Measurements from ENCODE around the gene TBC1D2B.
"Not testable (repeated sequence)": the region's sequence is repeated elsewhere in the genome, so short reads cannot be mapped to it uniquely, and the experiment has no call there.

Gene TBC1D2B

DNA sequence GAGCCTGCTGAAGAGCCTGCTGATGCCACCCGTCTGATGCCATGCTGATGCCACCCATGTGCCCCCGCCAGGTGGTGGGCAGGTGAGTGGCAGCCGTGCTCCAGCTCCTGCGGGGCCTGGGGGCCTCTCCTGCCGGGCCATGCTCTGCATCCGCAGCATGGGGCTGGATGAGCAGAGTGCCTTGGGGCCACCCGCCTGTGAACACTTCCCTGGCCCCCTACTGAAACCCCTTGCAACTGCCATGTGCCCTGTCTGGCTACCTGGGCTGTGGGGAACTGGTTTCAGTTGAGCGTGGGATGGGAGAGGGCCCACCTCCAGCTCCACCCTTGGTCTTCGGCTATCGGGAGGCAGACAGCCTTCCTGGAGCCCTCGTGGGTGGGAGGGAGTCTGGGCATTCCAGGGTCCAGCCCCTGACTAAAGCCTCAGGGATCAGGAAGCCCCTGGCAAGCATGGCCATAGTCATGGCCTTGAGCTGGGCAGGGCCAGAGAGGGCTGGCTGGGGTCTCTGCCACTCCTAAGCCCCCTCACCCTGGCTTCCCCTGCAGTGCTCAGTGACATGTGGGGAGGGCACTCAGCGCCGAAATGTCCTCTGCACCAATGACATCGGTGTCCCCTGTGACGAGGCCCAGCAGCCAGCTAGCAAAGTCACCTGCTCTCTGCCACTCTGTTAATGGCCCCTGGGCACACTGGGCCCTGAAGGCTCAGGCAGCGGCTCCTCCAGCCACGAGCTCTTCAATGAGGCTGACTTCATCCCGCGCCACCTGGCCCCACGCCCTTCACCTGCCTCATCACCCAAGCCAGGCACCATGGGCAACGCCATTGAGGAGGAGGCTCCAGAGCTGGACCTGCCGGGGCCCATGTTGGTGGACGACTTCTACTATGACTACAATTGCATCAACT, 92.2 kb downstream of the TBC1D2B start:
- DNase-seq, result no peak

- DNase-seq, result no peak
Measured at GRCh38 chr15:77984446-77984861, 93.1 kb downstream of the TBC1D2B start.

DNA sequence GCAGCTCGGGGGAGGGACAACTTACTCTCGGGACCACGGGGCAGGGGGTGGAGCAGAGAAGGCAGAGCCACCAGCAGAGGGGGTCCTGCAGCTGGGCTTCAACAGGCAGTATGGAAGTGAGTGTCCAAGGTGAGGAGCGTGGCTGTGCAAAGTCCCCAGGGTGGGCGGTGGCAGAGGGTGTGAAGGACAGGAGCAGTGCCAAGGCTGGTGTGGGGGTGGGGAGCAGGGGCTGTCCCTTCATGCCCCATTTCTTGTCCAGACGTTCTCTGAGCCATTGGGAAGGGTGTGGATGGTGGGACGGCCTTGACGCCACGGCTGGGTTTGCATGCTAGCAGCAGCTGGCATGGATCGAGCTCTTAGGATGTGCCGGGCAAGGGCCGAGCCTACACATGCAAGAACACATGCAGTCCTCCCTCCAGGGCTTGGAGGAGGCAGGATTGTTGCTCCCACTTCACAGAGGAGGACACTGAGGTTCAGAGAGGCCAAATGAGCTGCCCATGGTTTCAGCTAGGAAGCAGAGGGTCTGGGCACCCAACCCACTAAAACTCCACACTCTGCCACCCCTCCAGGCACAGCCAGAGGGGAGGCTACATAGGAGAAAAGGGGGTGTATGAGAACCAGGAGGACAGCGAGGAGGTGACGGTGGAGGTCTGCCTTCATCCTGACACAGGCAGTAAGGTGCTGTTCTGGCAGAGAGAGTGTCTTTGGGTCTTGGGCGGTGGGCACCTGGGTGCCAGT, 93.6 kb downstream of the TBC1D2B start:
- DNase-seq, result no peak

DNA sequence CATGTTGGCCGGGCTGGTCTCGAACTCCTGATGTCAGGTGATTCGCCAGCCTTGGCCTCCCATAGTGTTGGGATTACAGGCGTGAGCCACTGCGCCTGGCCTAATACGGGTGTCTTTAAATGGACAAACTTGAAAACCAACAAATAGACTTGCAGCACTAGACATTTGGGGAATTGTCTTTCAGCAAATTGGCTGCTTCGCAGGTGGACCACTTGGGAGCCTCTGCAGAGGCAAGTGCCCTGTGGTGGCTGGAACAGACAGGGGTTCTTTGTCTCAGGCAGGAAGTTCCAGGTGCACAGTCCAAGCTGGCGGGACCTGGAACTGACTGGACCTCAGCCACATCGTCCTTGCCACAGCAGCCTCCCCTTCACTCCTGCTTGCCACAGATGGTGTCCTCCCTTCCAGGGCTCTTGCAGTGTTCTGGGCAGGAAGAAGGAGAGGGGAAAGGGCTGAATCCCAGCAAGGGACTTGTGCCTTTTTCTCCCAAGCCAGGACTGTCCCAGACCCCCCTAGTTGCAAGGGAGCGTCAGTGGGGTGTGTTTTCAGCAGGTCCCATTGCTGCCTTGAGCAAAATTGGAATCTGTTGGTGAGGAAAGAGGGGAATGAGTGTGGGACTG, 94.3 kb downstream of the TBC1D2B start:
- DNase-seq, result no peak

DNA sequence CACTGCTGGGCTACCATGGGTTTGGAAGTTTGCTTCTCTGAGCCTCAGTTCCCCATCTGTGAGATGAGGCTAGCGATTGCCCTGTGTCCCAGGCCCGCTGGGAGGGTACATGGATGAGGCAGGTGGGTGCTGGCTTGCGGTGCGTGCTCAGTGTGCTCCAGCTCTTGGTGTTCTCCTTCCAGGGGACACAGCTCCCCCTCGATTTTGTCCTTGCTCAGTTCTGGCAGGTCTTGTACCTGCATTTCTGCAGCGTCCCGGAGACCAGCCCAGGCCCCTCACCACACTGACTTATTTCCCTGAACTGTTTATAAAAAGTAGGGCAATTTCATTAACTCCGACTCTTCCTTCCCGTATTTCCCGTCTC, 95.4 kb downstream of the TBC1D2B start:
- DNase-seq, result no peak

- no peak for DNase-seq
Measured at GRCh38 chr15:77981281-77982126, 96.0 kb downstream of the TBC1D2B start.

GRCh38 chr15:77980674-77981073, 96.8 kb downstream of the TBC1D2B start:
- DNase-seq, result not testable (repeated sequence)

DNA sequence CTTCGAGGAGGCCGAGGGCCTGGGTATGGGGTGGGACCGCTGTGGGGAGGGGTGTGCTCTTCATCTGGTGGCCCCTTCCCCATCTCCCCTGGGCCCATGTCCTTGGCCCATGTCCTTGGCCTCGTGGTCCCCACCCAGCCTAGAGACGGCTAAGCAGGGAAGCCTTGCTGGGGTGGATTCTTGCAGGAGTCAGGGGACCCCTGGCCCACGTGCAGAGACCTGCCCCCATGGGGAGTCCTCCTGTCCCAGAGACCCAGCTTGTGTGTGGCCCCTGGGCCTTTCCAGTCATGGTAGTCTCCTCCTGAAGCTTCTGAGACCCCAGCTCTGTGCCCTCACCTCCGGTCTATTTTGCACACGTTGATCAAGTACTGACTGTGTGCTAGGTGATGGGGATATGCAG, 97.4 kb downstream of the TBC1D2B start:
- DNase-seq, result no peak

- not testable (repeated sequence) for DNase-seq
Measured at GRCh38 chr15:77979157-77979556, 98.4 kb downstream of the TBC1D2B start.

DNA sequence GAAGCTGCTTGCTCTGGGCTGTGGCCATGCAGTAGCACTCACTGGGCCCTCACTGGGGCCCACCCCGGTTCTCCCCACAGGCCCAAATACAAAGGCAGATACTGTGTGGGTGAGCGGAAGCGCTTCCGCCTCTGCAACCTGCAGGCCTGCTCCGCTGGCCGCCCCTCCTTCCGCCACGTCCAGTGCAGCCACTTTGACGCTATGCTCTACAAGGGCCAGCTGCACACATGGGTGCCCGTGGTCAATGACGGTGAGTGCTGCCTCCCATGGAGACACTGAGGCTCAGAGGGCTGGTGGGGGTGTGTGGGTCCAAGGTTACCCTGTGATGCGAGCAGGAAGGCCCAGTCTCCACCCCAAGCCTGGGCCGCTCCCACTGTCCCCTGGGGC, 98.8 kb downstream of the TBC1D2B start:
- not testable (repeated sequence) for DNase-seq

- DNase-seq, result not testable (repeated sequence)
Measured at GRCh38 chr15:77977903-77978758, 99.4 kb downstream of the TBC1D2B start.

- not testable (repeated sequence) for DNase-seq
Measured at GRCh38 chr15:77976760-77977525, 100.6 kb downstream of the TBC1D2B start.

DNA sequence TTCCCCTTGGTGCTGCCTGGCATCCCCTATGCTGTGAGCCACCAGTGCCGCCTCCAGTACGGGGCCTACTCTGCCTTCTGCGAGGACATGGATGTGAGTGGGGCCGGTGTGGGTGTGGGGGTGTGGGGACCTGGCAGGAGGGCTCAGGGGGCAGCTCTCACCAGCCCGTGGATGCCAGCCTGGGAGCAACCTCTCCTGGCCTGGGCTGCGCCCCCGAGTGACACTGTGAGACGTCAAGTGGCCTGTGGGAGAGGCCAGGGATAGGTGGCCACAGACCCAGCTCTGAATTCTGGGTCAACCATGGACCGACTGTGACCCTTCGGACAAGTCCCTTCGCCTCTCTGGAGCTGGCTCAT, 101.4 kb downstream of the TBC1D2B start:
- DNase-seq, result not testable (repeated sequence)

DNA sequence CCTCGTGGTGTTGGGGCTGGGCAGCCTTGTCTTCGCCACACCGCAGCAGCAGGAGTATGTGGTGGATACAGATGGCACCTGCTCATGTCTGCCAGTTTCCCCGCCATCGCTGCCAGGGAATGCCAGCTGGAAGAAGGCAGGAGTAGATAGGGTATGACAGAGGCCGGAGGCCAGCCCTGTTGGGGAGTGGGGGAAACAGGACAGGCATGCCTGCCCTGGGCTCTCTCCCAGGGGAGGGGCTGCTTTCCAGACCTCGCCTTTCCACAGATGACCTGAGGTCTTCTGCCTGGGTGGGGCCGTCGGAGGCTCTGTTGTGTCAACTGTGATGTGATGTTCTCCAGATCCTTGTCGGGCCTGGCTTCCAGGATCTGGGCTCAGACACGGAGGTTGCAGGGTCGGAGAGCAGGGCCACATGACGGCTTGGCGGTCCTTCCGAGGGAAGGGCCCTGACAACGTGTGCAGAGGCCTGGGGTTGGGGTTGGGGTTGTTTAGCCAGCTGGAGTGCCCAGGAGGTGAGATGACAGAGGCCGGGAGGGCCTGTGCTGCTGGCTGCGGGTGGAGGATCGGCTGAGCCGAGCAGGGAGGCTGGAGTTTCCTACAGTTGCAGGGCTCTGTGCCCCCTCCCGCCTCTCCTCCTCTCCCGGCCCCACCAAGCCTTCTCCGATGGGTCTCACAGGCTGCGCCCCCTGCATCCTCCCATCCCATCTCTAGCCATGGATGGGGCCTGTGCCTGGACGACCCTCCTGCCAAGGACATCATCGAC, 102.0 kb downstream of the TBC1D2B start:
- DNase-seq, result no peak

- DNase-seq, result no peak
Measured at GRCh38 chr15:77974416-77975331, 102.8 kb downstream of the TBC1D2B start.

GRCh38 chr15:77974098-77974414, 103.5 kb downstream of the TBC1D2B start:
- DNase-seq, result no peak

- DNase-seq, result not testable (repeated sequence)
Measured at GRCh38 chr15:77973273-77974097, 104.0 kb downstream of the TBC1D2B start.

DNA sequence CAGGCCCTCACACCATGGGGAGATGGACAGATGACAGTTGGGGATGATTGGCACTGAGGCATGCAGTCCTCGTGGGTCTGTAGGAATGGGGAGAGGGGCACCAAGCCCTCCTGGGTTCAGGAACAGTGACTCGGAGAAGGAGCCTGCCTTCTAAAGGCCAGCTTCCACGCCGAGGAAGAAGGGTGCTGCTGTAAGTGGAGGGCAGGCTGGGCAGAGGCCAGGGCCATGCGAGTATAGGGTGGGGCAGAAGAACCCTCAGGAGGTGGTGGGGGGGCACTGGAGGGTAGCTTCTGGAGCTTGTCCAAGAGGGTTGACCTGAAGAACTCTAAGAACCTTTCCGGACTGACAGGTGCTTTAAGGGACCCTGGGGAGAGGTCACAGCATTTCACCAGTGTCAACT, 104.8 kb downstream of the TBC1D2B start:
- DNase-seq, result not testable (repeated sequence)
